HTERT RPE-1 (cell line): ENCODE results near the gene ECE1.

Source experiments
- in situ Hi-C: fragments of 300-500 bp; cut with MboI; formaldehyde crosslinking; loops from 4 replicates; pipeline ENCODE4 v1.14.3; 2020; ENCODE audit warnings: low sequenced_read_pairs

Gene ECE1

DNA sequence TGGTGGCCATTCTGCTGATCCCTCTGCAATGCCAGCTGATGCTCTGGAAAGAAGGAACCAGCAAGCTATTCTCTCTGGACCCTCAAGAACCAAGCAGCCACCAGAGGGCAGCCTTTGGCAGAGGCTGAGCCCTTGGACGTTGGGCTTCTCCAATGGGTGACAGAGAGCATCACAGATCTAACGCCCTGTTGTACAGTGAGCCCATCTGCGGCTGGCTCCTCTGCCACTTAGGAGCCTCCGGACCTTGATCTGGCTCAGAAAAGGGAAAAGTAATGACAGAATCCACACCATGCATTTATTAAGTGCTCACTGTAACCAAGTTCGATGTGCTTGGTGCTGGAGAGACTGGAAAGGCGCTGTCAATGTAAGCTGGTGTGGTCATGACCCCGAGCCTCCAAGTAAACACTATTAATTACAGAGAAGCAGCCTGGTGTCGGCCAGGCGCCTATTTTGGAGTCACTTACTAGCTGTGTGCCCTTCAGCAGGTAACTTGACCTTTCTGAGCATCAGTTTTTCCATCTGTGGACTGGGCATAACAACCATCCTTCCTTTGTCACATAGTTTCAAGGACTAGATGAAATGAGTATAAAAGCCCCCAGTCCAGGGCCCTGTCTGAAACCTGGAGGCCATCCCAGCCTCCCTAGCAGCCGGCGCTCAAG is 34.9 kb downstream of the ECE1 start:
- in situ Hi-C loops: no loop called here

DNA sequence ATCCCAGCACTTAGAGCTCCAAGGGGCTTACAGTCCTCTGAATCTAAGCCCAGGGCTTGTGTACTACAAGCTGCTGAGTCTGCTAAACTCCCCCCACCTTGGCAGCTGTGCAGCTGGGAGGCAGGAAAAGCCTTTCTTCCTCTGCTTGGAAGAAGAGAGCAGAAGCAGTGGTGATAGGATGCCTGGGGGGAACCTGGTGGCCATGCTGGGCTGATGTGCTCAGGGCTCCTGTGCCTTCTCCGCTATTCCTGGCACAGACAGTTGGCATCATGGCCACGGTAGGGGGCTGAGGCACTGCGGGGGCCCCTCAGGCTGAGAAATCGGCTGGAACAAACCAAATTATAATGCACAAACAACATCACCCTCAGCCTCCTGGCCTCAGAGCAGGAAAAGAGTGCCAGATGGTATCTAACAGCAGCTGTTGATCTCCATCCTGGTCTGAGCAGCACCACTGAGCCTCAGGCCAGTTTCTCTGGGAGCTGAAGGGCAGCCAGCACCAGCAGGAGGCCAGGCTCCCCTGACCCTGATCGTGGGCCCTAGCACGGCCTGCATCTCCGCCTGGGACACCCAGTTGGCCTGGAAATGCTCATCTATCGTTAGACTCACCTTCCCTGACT is 35.8 kb downstream of the ECE1 start:
- in situ Hi-C loops: no loop called here

GRCh38 chr1:21251773-21252471 is 38.3 kb downstream of the ECE1 start:
- in situ Hi-C loops: no loop called here

- in situ Hi-C loops: no loop called here
These were observed 40.2 kb downstream of the ECE1 start for GRCh38 chr1:21249940-21250493.

DNA sequence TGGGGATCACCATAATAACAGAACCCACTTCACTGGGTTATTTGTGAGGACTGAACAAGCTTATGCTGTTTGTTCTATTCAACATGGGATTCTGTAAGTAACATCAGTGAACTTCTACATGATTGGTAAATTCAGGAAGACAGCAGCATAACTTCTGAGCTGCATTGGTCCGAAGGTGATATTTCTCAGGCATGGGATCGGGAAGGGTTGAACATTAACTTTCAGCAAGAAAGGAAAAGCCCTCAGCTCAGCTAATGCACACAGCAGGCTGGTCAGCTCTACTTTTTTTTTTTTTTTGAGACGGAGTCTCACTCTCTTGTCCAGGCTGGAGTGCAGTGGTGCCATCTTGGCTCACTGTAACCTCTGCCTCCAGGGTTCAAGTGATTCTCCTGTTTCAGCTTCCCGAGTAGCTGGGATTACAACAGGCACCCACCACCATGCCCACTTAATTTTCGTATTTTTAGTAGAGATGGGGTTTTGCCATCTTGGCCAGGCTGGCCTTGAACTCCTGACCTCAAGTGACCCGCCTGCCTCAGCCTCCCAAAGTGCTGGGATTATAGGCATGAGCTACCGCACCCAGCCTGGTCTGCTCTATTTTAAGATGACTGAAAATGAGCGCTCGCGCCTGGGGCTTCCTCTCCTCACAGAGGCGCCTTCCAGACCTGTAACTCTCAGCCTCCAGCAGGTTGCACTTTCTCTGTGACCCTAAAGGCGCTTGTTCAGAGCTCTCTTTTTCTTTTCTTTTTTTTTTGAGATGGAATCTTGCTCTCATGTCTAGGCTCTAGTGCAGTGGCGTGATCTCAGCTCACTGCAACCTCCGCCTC is 42.2 kb downstream of the ECE1 start:
- in situ Hi-C loops: no loop called here

GRCh38 chr1:21246905-21247642 is 43.2 kb downstream of the ECE1 start:
- in situ Hi-C loops: no loop called here

GRCh38 chr1:21245688-21246229 is 44.5 kb downstream of the ECE1 start:
- in situ Hi-C loops: no loop called here

GRCh38 chr1:21244986-21245687 is 45.1 kb downstream of the ECE1 start:
- in situ Hi-C loops: no loop called here

DNA sequence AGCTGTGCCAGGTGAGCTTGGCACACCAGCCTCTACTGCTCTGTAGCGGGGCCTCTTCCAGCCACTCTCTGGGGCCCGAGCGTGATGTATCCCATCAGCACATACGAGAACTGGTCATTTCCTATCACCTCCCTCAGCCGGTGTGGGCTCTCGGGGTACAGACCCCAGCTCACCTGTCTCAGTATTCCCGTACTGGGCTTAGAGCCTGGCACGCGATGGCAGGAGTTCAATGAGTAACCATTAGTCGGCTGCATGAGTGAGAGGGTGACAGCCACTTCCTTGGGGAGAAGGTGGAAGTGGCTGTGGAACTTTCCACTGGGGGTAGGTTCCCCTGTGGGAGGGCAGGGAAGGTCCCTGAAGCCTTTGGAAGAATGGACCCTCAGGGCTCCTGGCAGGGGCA is 46.1 kb downstream of the ECE1 start:
- in situ Hi-C loops: no loop called here

- in situ Hi-C loops: no loop called here
These were observed 47.4 kb downstream of the ECE1 start for GRCh38 chr1:21242846-21243245.

GRCh38 chr1:21241771-21242581 is 48.3 kb downstream of the ECE1 start:
- in situ Hi-C loops: no loop called here

DNA sequence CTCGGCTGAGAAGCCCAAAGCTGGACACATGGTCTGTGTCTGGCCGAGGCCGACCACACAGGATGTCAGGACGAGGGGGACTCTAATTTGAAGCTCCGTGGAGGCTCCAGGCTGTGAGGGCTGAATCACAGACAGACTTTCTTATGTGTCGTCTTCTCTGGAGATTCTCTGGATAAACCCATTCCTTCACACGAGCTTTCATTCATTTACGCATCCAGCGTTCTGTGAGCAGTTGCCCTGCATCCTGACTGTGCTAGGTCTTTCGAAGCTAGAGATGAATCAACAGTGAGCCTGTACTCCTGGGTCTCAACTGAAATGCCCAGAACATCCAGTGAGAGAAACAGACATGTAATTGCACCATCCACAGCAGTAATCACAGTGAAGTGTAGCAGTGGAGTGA is 49.6 kb downstream of the ECE1 start:
- in situ Hi-C loops: no loop called here

DNA sequence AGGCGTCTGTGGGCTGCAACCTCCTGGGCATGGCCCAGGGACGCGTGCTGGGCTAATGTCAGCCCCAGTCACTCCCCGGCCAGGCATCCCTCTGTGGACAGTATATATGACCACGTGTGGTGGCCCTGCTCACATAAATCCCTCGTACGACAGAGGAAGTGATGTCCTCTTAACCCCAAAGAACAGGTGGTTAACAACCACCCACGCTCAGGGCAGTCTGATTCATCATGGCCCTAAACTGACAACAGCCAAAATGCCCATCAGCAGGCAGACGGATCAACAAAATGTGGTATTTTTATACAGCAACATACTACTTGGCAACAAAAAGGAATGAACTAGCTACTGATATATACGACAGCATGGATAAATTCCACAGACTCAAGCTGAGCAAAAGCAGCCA is 51.0 kb downstream of the ECE1 start:
- in situ Hi-C loops: no loop called here

DNA sequence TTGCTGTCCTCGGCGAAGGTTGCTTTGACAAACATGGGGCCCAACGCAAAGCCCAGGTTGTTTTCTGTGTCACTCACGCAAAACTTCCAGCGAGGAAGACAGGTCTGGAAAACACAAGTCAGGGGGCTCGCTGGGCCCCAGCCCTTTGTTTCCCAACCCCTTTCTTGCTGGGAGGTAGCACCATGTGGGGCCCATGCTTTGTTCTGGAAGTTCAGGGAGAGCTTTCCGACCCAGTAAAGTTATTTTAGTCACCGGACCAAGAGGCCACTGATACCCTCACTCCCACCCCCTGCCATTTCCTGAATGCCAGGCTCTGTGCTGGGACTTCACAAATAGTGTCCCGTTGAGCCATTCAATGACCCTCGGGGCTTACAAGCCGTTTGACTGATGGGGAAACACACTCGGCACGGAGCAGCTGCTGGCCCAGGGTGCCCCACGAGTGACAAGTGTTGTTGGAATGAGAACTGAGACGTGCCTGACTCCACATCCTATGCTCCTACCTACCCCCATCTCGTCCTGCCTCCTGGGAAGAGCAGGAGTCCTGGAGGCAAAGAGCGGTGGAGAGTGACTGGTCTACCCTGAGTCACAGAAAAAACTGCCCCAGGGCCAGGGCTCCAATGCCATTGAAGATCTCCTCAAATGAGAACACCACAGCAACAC is 52.0 kb downstream of the ECE1 start:
- in situ Hi-C loops: no loop called here

DNA sequence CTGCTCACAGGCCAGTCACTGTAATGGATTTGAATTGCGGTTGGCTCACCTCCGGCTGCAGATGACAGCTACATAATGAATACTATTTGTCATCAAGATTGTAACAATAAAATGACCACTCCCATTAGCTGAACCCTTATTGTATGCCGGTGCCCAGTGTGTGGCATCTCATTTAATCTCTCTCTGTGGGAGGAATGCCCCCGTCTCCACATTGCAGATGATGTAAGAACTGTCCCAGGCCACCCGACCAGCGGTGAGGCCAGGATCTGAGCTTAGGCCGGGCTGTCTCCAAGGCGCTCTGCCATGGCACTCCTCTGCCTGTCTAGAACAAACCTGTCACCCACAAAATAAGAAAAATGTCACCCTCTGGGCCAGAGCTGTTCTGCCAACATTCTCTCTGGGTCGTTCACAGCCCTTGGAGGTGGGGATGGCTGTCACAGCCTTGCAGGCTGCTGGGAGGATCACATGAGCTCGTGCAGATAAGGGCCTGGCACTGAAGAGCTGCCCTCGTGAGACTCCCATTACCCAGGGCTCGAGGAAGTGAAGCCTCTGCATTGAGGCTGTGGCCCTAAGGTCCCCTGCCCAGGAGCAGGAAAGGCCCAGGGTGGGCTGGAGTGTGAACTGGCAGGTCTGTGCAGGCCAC is 52.7 kb downstream of the ECE1 start:
- in situ Hi-C loops: no loop called here

DNA sequence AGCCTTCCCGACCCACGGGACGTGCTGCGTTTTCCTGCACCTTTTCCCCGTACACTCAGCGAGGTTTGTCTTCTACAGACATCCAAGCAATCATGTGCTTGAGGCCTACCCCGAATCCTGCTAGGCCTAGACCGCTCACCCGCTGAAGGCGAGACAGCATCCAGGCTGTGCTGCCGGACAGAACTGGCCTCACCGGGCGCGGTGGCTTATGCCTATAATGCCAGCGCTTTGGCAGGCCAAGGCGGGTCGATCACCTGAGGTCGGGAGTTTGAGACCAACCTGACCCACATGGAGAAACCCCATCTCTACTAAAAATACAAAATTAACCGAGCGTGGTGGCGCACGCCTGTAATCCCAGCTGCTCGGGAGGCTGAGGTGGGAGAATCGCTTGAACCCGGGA is 54.1 kb downstream of the ECE1 start:
- in situ Hi-C loops: no loop called here

DNA sequence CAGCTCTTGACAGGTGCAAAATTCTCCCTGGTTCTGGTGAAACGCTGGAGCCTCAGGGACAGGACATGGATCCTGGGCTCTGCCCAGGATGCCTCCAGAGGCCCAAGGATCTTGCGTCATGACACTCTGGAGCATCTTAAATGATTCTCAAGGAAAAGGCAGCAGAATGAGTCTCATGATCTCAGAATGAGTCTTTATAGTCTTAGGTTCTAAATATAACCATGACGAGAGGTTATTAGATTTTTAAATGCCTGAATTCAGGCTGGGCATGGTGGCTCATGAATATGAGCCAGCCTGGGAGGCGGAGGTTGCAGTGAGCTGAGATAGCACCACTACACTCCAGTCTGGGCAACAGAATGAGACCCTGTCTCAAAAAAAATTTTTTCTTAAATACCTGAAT is 55.5 kb downstream of the ECE1 start:
- in situ Hi-C loops: no loop called here

- in situ Hi-C loops: no loop called here
These were observed 56.8 kb downstream of the ECE1 start for GRCh38 chr1:21233490-21233889.
